Measurements from ENCODE around the gene MCOLN2. TPM values are rescaled to one million over a fixed set of nuclear protein-coding genes. Genes with fewer than 3 reads are reported as not detected.

MCOLN2 gene
- total and polyA plus RNA-seq, 2 of the 8 experiments (the other 6 are each of a cell fraction or from before 2014, with no cell fraction given), result 1.7 to 6.1 TPM

DNA sequence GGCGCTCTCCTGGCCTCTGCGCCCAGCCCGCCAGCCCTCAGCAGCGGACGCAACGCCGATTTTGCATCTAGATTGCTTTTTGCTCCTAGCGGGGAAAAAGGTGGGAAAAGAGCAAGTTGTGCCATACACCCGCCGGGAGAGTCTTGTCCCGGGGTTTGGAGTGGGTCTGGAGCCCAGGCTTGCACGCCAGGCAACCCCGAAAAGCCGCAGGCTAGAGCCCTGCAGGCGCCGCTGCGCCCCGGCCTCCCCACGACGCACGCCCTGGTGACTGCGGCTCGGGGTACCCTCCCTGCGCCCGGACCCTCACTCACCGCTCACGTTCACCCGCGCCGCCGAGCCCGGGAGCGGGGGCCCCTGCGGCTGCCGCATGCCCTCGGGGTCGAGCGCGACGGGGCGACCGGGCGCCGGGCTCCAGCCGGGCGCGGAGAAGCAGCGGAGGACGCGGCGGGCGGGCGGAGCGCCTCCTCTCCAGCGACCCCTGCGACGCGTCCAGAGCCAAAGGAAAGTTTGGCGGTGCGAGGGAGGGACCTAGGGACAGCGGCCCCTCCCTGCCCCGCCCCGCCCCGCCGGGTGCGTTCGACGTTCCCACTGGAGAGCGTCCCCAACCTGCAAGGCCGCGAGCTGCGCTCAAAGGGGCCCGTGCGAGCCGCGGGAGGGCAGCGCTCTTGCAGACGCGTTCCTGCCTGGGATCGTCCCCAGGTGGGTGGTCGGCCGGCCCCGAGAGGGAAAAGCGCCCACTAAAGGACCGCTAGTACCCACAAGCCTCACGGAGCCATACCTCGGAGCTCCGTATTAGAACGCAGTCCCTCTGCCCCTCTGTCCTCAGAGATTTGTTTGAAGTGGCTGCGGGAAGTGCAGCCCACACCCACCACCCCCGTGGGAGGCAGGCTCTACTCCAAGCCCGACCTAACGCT, 104.0 kb downstream of the MCOLN2 start, which contains the start of gene LPAR3 (continued):
- TF ChIP-seq, protein P1, sequence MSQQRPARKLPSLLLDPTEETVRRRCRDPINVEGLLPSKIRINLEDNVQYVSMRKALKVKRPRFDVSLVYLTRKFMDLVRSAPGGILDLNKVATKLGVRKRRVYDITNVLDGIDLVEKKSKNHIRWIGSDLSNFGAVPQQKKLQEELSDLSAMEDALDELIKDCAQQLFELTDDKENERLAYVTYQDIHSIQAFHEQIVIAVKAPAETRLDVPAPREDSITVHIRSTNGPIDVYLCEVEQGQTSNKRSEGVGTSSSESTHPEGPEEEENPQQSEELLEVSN (IDR thresholded peaks at IDR 0.05), result peak; percentile 90
- TF ChIP-seq POLR2A (IDR thresholded peaks at IDR 0.05; ENCODE audit: control extremely low read depth in 1 of 2, low read depth in 2 of 2, low read length in 2 of 2) (peak in 1 of 2 experiments; percentile 57; a peak in 1 of 3 replicates), RAD21 (IDR thresholded peaks at IDR 0.05 in 1 of 2, conservative IDR thresholded peaks at IDR 0.05 in 1 of 2; ENCODE audit: low read depth in 2 of 2, low read length in 2 of 2) (no peak; a peak in 1 of 4 replicates), RBBP5 (IDR thresholded peaks at IDR 0.05; ENCODE audit: borderline replicate concordance, low read depth, low read length) (peak; percentile 26; the same call in 1 of the 2 replicates), TAF1 (IDR thresholded peaks at IDR 0.05; ENCODE audit: low read depth, low read length) (peak; percentile 57; the same call in 1 of the 2 replicates), RXRA (IDR thresholded peaks at IDR 0.05; ENCODE audit: insufficient read depth, low read depth, low read length) (no peak), ASH2L (IDR thresholded peaks at IDR 0.05; ENCODE audit: low read length) (peak; percentile 74), CEBPB (IDR thresholded peaks at IDR 0.05; ENCODE audit: low read depth, low read length) (no peak)
- TF ChIP-seq, protein P2, sequence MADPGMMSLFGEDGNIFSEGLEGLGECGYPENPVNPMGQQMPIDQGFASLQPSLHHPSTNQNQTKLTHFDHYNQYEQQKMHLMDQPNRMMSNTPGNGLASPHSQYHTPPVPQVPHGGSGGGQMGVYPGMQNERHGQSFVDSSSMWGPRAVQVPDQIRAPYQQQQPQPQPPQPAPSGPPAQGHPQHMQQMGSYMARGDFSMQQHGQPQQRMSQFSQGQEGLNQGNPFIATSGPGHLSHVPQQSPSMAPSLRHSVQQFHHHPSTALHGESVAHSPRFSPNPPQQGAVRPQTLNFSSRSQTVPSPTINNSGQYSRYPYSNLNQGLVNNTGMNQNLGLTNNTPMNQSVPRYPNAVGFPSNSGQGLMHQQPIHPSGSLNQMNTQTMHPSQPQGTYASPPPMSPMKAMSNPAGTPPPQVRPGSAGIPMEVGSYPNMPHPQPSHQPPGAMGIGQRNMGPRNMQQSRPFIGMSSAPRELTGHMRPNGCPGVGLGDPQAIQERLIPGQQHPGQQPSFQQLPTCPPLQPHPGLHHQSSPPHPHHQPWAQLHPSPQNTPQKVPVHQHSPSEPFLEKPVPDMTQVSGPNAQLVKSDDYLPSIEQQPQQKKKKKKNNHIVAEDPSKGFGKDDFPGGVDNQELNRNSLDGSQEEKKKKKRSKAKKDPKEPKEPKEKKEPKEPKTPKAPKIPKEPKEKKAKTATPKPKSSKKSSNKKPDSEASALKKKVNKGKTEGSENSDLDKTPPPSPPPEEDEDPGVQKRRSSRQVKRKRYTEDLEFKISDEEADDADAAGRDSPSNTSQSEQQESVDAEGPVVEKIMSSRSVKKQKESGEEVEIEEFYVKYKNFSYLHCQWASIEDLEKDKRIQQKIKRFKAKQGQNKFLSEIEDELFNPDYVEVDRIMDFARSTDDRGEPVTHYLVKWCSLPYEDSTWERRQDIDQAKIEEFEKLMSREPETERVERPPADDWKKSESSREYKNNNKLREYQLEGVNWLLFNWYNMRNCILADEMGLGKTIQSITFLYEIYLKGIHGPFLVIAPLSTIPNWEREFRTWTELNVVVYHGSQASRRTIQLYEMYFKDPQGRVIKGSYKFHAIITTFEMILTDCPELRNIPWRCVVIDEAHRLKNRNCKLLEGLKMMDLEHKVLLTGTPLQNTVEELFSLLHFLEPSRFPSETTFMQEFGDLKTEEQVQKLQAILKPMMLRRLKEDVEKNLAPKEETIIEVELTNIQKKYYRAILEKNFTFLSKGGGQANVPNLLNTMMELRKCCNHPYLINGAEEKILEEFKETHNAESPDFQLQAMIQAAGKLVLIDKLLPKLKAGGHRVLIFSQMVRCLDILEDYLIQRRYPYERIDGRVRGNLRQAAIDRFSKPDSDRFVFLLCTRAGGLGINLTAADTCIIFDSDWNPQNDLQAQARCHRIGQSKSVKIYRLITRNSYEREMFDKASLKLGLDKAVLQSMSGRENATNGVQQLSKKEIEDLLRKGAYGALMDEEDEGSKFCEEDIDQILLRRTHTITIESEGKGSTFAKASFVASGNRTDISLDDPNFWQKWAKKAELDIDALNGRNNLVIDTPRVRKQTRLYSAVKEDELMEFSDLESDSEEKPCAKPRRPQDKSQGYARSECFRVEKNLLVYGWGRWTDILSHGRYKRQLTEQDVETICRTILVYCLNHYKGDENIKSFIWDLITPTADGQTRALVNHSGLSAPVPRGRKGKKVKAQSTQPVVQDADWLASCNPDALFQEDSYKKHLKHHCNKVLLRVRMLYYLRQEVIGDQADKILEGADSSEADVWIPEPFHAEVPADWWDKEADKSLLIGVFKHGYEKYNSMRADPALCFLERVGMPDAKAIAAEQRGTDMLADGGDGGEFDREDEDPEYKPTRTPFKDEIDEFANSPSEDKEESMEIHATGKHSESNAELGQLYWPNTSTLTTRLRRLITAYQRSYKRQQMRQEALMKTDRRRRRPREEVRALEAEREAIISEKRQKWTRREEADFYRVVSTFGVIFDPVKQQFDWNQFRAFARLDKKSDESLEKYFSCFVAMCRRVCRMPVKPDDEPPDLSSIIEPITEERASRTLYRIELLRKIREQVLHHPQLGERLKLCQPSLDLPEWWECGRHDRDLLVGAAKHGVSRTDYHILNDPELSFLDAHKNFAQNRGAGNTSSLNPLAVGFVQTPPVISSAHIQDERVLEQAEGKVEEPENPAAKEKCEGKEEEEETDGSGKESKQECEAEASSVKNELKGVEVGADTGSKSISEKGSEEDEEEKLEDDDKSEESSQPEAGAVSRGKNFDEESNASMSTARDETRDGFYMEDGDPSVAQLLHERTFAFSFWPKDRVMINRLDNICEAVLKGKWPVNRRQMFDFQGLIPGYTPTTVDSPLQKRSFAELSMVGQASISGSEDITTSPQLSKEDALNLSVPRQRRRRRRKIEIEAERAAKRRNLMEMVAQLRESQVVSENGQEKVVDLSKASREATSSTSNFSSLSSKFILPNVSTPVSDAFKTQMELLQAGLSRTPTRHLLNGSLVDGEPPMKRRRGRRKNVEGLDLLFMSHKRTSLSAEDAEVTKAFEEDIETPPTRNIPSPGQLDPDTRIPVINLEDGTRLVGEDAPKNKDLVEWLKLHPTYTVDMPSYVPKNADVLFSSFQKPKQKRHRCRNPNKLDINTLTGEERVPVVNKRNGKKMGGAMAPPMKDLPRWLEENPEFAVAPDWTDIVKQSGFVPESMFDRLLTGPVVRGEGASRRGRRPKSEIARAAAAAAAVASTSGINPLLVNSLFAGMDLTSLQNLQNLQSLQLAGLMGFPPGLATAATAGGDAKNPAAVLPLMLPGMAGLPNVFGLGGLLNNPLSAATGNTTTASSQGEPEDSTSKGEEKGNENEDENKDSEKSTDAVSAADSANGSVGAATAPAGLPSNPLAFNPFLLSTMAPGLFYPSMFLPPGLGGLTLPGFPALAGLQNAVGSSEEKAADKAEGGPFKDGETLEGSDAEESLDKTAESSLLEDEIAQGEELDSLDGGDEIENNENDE (IDR thresholded peaks at IDR 0.05; ENCODE audit: insufficient replicate concordance, low read length), result no peak

Measured in H1 (cell line).